Uterus (tissue), 4 donors: Measurements from ENCODE around the gene DCANP1. TPM values are rescaled to one million over a fixed set of nuclear protein-coding genes. Genes with fewer than 3 reads are reported as not detected.

Source experiments
- DNase-seq, 2 donors: peaks; one replicate each; pipeline ENCODE4 v3.0.0-alpha.2; 2019 to 2020
- H3K27ac ChIP-seq, 2 donors: fragments of 200-600 bp; sonication (generic); 1 replicate in 1 of 2; 2 replicates in 1 of 2; pipeline ENCODE4 v1.5.1; 2016 to 2018
- H3K27me3 ChIP-seq, 2 donors: fragments of 200-600 bp; sonication (generic); one replicate each; pipeline ENCODE4 v1.5.1; 2018 to 2019; ENCODE audit warnings: control low read depth in 1 of 2
- H3K36me3 ChIP-seq, 2 donors: fragments of 200-600 bp; sonication (generic); one replicate each; pipeline ENCODE4 v1.5.1; 2019; ENCODE audit warnings: control low read depth in 1 of 2
- H3K4me1 ChIP-seq, 2 donors: fragments of 200-600 bp; sonication (generic); one replicate each; pipeline ENCODE4 v1.5.1; 2018 to 2019; ENCODE audit warnings: control low read depth in 1 of 2
- H3K4me3 ChIP-seq, 2 donors: fragments of 200-600 bp; sonication (generic); 1 replicate in 1 of 2; 2 replicates in 1 of 2; pipeline ENCODE4 v1.5.1; 2018 to 2019; ENCODE audit warnings: mild to moderate bottlenecking in 1 of 2
- H3K9me3 ChIP-seq, 2 donors: fragments of 200-600 bp; sonication (generic); one replicate each; pipeline ENCODE4 v1.5.1; 2019; ENCODE audit warnings: control low read depth in 1 of 2
- POLR2A ChIP-seq, 2 donors: fragments of 450-650 bp; IDR thresholded peaks; one replicate each; pipeline ENCODE4 v1.6.1; 2016; ENCODE audit warnings: antibody characterized with exemption in 2 of 2, mild to moderate bottlenecking in 1 of 2, moderate library complexity in 1 of 2
- intact Hi-C: fragments of 100-400 bp; cut with DNase I; formaldehyde crosslinking; loops from one replicate; pipeline ENCODE4 v1.15.1; 2023; ENCODE audit warnings: low total_unique reads
- small RNA-seq: library from RNA; depleted of rRNA; stranded (forward); fragments of <200 nt; gene quantifications from one replicate; pipeline ENCODE3, GENCODE V24; 2016
- total RNA-seq, 4 donors: library from RNA; depleted of rRNA in 3 of 4; stranded (reverse); fragments of >200 nt in 3 of 4; gene quantifications; one replicate each; pipeline versions ENCODE4 v1.1.0 to v1.2.4, GENCODE V29; 2014 to 2023
- TF ChIP-seq, protein P1 (sequence below), 4 experiments: fragments of 200-600 bp in 2 of 4; fragments of 450-650 bp in 2 of 4; sonication (generic) in 2 of 4; IDR thresholded peaks; one replicate each; pipeline ENCODE4 v1.5.1; 2016 to 2019; ENCODE audit warnings: antibody characterized with exemption in 4 of 4, mild to moderate bottlenecking in 2 of 4, moderate library complexity in 1 of 4
- donor health status: DM: yes; HTN: yes; CAD: no.

DCANP1 gene
- total RNA-seq, 4 donors from 2014 or later = not detected

DNA sequence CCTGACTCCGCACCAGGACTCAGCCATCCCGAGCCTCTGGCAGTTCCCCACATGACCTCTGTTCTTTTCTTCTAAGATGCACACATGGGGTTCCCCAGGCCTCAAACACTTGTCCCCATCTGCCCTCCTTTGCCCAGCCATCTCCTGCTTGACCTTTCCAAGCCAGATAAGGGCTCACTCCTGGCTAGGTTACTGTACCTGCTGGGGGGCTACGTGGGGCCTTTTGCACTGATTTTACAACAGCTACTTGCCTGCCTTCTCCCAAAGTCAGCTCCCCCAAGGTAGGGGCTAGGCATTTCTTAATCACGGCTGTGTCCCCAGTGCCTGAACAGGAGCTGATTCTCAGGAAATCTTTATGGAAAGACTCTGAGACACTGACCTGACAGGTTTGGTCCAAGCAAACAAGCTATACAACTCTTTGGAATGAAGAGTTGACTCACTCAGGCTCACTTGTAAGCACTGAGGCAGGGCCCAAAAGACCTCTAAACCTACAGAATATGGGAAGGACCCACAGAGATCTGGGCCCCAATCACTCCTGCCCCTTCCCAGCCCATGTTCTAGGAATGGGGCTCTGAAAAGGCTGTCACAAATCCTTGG is 50.6 kb downstream of the DCANP1 start:
- Histone ChIP-seq H3K9me3 (no peaks in the 10 kb centered on the region), H3K4me3 (no peak overlapping the region), H3K36me3 (no peaks in the 10 kb centered on the region), H3K4me1 (peaks cover 0 to 11% of the 10 kb centered on the region in 2 donors), H3K27ac (no peak overlapping the region), H3K27me3 (no peaks in the 10 kb centered on the region)
- intact Hi-C loops = no loop called here
- no peak for DNase-seq
- no peak for TF ChIP-seq POLR2A (IDR thresholded peaks at IDR 0.05)
- TF ChIP-seq, protein P1, sequence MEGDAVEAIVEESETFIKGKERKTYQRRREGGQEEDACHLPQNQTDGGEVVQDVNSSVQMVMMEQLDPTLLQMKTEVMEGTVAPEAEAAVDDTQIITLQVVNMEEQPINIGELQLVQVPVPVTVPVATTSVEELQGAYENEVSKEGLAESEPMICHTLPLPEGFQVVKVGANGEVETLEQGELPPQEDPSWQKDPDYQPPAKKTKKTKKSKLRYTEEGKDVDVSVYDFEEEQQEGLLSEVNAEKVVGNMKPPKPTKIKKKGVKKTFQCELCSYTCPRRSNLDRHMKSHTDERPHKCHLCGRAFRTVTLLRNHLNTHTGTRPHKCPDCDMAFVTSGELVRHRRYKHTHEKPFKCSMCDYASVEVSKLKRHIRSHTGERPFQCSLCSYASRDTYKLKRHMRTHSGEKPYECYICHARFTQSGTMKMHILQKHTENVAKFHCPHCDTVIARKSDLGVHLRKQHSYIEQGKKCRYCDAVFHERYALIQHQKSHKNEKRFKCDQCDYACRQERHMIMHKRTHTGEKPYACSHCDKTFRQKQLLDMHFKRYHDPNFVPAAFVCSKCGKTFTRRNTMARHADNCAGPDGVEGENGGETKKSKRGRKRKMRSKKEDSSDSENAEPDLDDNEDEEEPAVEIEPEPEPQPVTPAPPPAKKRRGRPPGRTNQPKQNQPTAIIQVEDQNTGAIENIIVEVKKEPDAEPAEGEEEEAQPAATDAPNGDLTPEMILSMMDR (IDR thresholded peaks at IDR 0.05) = no peak

DNA sequence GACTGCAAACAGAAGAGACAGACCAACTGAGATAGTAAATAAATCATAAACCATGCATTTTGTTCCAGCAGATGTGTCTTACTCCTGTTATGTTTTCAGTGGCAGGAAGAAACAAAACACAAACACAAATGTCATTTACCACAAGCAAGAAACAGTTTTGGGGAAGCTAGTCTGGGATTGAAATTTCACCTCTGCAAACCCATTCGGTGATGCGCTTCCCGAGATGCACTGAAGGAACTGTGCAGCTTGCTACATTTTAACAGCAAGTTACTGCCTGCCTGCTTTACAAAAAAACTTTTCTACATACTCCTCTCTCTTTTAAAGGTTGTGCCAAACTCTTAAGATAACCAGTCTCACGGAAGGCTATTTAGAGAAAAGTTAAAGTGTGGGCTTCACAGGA is 51.3 kb downstream of the DCANP1 start:
- Histone ChIP-seq H3K4me3 (no peak overlapping the region), H3K27ac (no peak overlapping the region), H3K9me3 (no peaks in the 10 kb centered on the region), H3K36me3 (no peaks in the 10 kb centered on the region), H3K27me3 (no peaks in the 10 kb centered on the region), H3K4me1 (peaks cover 0 to 11% of the 10 kb centered on the region in 2 donors)
- intact Hi-C loops = no loop called here
- no peak for DNase-seq
- TF ChIP-seq, protein P1 (IDR thresholded peaks at IDR 0.05) = no peak
- TF ChIP-seq POLR2A (IDR thresholded peaks at IDR 0.05) = no peak

DNA sequence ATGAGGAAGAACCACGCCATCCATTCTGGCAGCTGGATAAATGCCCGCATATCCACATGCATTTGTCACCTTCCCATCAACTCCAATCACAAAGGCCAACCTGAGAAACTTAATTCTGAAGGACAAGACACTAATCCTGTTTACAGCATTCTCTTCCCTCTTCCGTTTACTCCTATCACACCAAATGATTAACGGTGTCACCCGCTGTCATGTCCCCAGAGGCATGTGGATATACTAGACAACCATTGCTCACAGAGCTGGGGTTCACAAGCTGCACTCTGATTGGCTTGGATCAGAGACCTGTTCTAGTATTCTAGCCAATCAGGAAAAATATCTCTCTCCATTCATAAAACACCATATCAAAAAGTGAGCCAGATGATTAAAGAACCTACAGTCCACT is 51.7 kb downstream of the DCANP1 start:
- Histone ChIP-seq H3K4me1 (peaks cover 0 to 11% of the 10 kb centered on the region in 2 donors), H3K9me3 (no peaks in the 10 kb centered on the region), H3K4me3 (no peak overlapping the region), H3K36me3 (no peaks in the 10 kb centered on the region), H3K27me3 (no peaks in the 10 kb centered on the region), H3K27ac (no peak overlapping the region)
- intact Hi-C loops = no loop called here
- DNase-seq = no peak
- TF ChIP-seq, protein P1 (IDR thresholded peaks at IDR 0.05) = no peak
- TF ChIP-seq POLR2A (IDR thresholded peaks at IDR 0.05) = no peak

Small RNA genes lying within 50 kb of the gene (small RNA-seq; reads per million reads assigned to genes)
- gene DCANP1 = not detected

Other genes starting within 250 kb of the DCANP1 start
- gene MACROH2A1, start 48.1 kb downstream of the DCANP1 start, total RNA-seq = 100 to 1,000 TPM; 121 to 200 (median 141) TPM
- gene TIFAB, start 5.0 kb upstream of the DCANP1 start, total RNA-seq = under 1 TPM in 1 of 4 donors, not detected in 3; 0.28 TPM
- gene NEUROG1, start 88.6 kb upstream of the DCANP1 start, total RNA-seq = not detected
- 10 to 100 TPM in 1 of 4 donors, 1 to 10 TPM in 3; 1.4 to 10.9 (median 3.5) TPM for gene CXCL14, start 131.6 kb upstream of the DCANP1 start, total RNA-seq